AG04449 (cell line): Measurements from ENCODE around the gene EVL.

Experiments used
- CTCF ChIA-PET: fragments of 350-600 bp; formaldehyde crosslinking; extraction: SDS; loops from one replicate; lab custom pipeline; 2021; ENCODE audit warnings: antibody characterized with exemption; lab: Yijun Ruan, JAX
- POLR2A ChIA-PET: fragments of 400-600, 350-600 bp; formaldehyde crosslinking; extraction: SDS; loops from one replicate; lab custom pipeline; 2020; ENCODE audit warnings: antibody characterized with exemption, inconsistent platforms; lab: Yijun Ruan, JAX
- DNase-seq: peaks from one replicate; pipeline ENCODE4 v3.0.0-alpha.2; 2010; ENCODE audit warnings: low read depth, low spot score
- H3K4me3 ChIP-seq: 2 replicates; pipeline ENCODE4 v1.5.1; 2011; ENCODE audit warnings: low read depth, mild to moderate bottlenecking, control low read depth, low read length
- TF ChIP-seq, protein P1 (sequence below): IDR thresholded peaks from one replicate; pipeline ENCODE4 v1.5.1; 2011; ENCODE audit warnings: mild to moderate bottlenecking, moderate library complexity, low read length, control low read depth, inconsistent platforms; ENCODE audit not compliant: insufficient read depth; ENCODE audit errors: missing control alignments

EVL gene

DNA sequence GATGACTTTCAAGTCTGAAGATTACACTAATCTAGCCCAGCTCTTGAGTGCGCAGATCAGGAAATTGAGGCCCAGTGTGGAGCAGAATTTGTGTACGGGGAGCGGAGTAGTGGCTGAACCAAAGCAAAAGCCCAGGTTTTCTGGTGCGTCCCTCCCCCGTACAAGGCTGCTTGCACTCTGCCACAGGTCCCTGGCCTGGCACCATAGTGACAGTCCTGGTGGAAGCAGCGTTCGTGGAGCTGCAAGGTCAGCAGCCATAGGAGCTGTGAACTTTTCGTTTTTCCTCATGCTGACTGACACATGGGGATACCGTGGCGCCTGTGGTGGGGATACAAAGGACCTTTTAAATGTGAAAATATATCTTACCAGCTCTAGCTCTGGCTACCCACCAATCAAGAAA lies 1.7 kb downstream of the EVL start:
- TF ChIP-seq, protein P1, sequence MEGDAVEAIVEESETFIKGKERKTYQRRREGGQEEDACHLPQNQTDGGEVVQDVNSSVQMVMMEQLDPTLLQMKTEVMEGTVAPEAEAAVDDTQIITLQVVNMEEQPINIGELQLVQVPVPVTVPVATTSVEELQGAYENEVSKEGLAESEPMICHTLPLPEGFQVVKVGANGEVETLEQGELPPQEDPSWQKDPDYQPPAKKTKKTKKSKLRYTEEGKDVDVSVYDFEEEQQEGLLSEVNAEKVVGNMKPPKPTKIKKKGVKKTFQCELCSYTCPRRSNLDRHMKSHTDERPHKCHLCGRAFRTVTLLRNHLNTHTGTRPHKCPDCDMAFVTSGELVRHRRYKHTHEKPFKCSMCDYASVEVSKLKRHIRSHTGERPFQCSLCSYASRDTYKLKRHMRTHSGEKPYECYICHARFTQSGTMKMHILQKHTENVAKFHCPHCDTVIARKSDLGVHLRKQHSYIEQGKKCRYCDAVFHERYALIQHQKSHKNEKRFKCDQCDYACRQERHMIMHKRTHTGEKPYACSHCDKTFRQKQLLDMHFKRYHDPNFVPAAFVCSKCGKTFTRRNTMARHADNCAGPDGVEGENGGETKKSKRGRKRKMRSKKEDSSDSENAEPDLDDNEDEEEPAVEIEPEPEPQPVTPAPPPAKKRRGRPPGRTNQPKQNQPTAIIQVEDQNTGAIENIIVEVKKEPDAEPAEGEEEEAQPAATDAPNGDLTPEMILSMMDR = no peak
- ChIA-PET POLR2A (no interaction called here), CTCF (interaction anchor here (0.9 to 2.2 kb wide), 5 partner anchors 12 to 126 kb away, joined by 3 to 9 read pairs (median 4); no protein-coding TSS in a partner anchor)
- DNase-seq = no peak
- H3K4me3 ChIP-seq = no peak overlapping the region

DNA sequence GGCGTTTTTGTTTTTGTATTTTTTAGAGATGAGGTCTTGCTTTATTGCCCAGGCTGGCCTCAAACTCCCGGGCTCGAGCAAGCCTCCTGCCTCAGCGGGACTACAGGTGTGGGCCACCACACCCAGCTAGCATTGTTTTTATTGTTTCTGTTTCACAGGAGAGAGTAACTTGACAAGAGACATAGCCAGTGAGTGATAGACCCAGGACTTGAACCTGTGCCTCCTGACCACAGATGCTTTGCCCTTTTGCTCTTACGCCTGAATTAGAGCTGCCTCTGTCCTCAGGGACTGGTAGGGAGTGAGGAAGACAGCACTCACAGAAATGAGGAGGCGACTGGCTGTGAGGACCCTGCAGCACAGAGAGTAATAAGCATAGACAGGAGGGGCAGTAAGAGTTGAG lies 2.3 kb downstream of the EVL start:
- POLR2A ChIA-PET = no interaction called here
- TF ChIP-seq, protein P1 = no peak
- H3K4me3 ChIP-seq = no peak overlapping the region
- DNase-seq = no peak
- CTCF ChIA-PET = interaction anchor here (1.1 to 2.2 kb wide), 3 partner anchors 38 to 125 kb away, joined by 3 to 9 read pairs (median 3); no protein-coding TSS in a partner anchor

DNA sequence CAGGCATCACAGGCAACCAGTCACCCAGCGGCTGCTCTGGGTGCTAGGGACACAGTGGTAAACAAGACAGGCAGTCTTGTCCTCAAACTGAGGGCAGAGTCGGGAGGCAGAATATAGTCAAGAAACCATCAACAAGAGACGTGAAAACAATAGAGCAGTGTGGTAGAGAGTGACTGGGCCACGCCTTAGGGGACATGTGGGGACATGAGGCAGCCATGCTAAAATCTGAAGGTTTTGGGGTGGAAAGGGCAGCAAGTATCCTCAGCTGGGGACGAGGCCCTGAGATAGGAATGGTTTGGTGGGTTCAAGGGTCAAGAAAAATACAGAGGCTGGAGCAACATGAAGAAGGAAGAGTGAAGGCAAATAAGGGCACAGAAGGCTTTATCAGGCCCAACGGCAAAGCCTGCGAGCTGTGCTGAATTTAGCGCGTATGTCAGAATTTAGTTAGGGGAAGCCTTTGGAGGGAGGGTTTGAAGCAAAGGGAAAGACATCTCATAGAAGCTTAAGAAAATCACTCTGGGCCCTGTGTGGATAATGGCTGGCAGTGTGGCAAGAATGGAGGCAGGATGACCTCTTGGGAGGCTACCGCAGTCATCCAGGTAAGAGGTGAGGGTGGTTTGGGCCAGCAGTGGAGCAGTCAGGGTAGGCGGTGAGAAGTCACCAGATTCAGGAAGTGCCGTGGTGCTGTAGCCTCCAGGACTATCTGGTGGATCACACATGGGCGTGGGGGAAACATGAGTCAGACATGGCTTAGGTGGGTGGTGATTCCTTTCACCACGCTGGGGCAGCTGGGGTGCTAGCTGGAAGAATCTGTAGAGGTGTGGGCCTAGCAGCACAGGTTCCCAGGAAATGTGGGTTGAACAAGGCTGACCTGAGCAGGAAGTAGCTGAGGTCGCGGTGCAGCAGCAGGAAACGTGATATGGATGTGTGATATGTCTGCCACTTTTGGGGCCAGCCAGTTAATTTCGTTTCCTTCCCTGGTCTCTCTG lies 3.0 kb downstream of the EVL start:
- ChIA-PET POLR2A (no interaction called here), CTCF (interaction anchor here (1.1 to 3.1 kb wide), 3 partner anchors 11 to 125 kb away, joined by 3 to 12 read pairs (median 3); no protein-coding TSS in a partner anchor)
- H3K4me3 ChIP-seq = no peak overlapping the region
- TF ChIP-seq, protein P1 = no peak
- DNase-seq = no peak

DNA sequence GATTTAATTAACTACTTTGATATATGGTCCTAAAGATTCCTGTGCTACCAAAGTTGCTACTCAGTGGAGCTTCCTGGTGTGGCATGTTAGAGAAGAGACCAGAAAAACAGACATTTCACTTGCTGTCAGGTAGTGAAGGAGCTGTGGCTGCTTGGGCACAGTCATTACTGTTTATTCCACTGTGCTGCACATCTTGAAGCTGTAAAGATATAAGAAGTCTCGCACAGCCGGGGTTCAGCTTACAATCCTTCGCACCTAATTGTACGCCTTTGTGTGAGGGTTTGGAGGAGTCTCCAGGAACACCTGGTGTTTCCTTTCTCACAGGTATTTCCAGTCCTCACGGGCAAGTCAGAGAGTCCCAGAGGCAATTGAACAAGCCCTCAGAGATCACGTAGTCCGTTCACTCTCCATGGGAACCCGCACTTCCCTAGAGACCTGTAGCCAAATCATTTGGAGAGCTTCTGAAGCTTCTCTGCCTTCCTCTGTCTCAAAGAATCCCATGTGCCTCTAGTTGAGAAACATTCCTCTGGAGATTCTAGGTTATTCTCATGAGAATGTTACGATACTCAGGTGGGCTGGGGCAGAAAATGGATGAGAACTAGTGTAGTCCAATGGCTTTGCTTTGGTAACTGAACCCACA lies 4.1 kb downstream of the EVL start:
- no peak for DNase-seq
- CTCF ChIA-PET = interaction anchor here (3.1 to 3.3 kb wide), 2 partner anchors 10 to 39 kb away, joined by 12 to 16 read pairs; no protein-coding TSS in a partner anchor

DNA sequence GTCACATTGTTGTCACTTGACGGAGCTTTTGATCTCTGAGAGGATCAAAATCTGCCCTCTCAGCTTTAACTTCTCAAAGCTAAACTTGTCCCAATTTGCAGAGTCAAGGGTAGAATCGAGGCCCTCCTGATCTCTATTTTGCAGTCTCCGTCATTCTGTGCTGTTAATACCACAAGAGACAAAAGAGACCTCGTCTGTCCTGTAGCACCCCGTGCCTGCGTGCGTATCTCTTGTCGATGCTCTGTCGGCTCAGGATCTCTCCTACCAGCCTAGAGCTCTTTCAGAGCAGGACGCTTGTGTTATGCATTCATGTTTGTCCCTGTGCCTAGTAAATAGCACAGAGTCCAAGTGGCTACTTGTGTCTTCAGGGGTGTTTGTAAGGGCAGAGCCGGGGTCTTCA lies 5.1 kb downstream of the EVL start:
- CTCF ChIA-PET = interaction anchor here (1.7 to 3.3 kb wide), 3 partner anchors 8 to 38 kb away, joined by 5 to 16 read pairs (median 12); no protein-coding TSS in a partner anchor
- no peak for DNase-seq
- POLR2A ChIA-PET = interaction anchor here (0.6 kb wide), 2 partner anchors 35 to 406 kb away, joined by 3 read pairs; no protein-coding TSS in a partner anchor
- TF ChIP-seq, protein P1 = no peak
- H3K4me3 ChIP-seq = no peak overlapping the region

More for the DNA sequence above, 4.1 kb downstream of the EVL start:
- TF ChIP-seq, protein P1 = no peak
- POLR2A ChIA-PET = no interaction called here
- H3K4me3 ChIP-seq = no peak overlapping the region
